ENCODE data around the gene SGIP1.
"Not testable (repeated sequence)": the region's sequence is repeated elsewhere in the genome, so short reads cannot be mapped to it uniquely, and the experiment has no call there.

Gene SGIP1

GRCh38 chr1:66685265-66685664 lies 151.3 kb downstream of the SGIP1 start:
- peak; percentile 33 for DNase-seq

- DNase-seq: peak; percentile 57
Observed at GRCh38 chr1:66685670-66686069, 151.7 kb downstream of the SGIP1 start.

- no peak for DNase-seq
Observed at GRCh38 chr1:66686406-66686805, 152.5 kb downstream of the SGIP1 start.

- no peak for DNase-seq
Observed at GRCh38 chr1:66687358-66687757, 153.4 kb downstream of the SGIP1 start.

GRCh38 chr1:66690666-66691381 lies 156.9 kb downstream of the SGIP1 start:
- peak; percentile 15 for DNase-seq

GRCh38 chr1:66692681-66693080 lies 158.7 kb downstream of the SGIP1 start:
- no peak for DNase-seq

- DNase-seq: no peak
Observed at GRCh38 chr1:66693856-66694255, 159.9 kb downstream of the SGIP1 start.

- DNase-seq: no peak
Observed at GRCh38 chr1:66695116-66695515, 161.2 kb downstream of the SGIP1 start.

- no peak for DNase-seq
Observed at GRCh38 chr1:66696771-66697170, 162.8 kb downstream of the SGIP1 start.

GRCh38 chr1:66699213-66699612 lies 165.3 kb downstream of the SGIP1 start:
- DNase-seq: no peak

GRCh38 chr1:66704177-66704875 lies 170.4 kb downstream of the SGIP1 start:
- peak; percentile 18 for DNase-seq

GRCh38 chr1:66705110-66705509 lies 171.2 kb downstream of the SGIP1 start:
- DNase-seq: peak; percentile 76

GRCh38 chr1:66711420-66711819 lies 177.5 kb downstream of the SGIP1 start:
- peak; percentile 46 for DNase-seq

GRCh38 chr1:66712839-66713238 lies 178.9 kb downstream of the SGIP1 start:
- no peak for DNase-seq

GRCh38 chr1:66723985-66724384 lies 190.0 kb downstream of the SGIP1 start:
- DNase-seq: peak; percentile 21

- DNase-seq: peak; percentile 74
Observed at GRCh38 chr1:66725885-66726665, 192.1 kb downstream of the SGIP1 start.

- peak; percentile 48 for DNase-seq
Observed at GRCh38 chr1:66728021-66728420, 194.1 kb downstream of the SGIP1 start.

- not testable (repeated sequence) for DNase-seq
Observed at GRCh38 chr1:66728716-66729115, 194.8 kb downstream of the SGIP1 start.

- no peak for DNase-seq
Observed at GRCh38 chr1:66729119-66729518, 195.2 kb downstream of the SGIP1 start.

- DNase-seq: no peak
Observed at GRCh38 chr1:66729523-66729922, 195.6 kb downstream of the SGIP1 start.

- no peak for DNase-seq
Observed at GRCh38 chr1:66730462-66730861, 196.5 kb downstream of the SGIP1 start.

GRCh38 chr1:66731170-66731865 lies 197.4 kb downstream of the SGIP1 start:
- DNase-seq: no peak

Measured in fibroblast of upper back skin (primary cell).